Neuronal stem cell (in vitro differentiated cells): ENCODE data around the gene TSEN54. TPM values are rescaled to one million over a fixed set of nuclear protein-coding genes. Genes with fewer than 3 reads are reported as not detected.

Experiments used
- DNase-seq: peaks from one replicate; pipeline ENCODE4 v3.0.0-alpha.2; 2013; ENCODE audit warnings: low spot score
- H2AFZ ChIP-seq: one replicate; pipeline ENCODE4 v1.6.1; 2013; ENCODE audit warnings: mild to moderate bottlenecking, low read length, inconsistent platforms
- H2AK5ac ChIP-seq: 2 replicates; pipeline ENCODE4 v1.6.1; 2013; ENCODE audit warnings: low read depth, mild to moderate bottlenecking, inconsistent platforms, low read length, moderate library complexity, mixed read lengths
- H2BK120ac ChIP-seq: 2 replicates; pipeline ENCODE4 v1.6.1; 2013; ENCODE audit warnings: low read depth, mild to moderate bottlenecking, inconsistent platforms, low read length, moderate library complexity, mixed read lengths
- H2BK12ac ChIP-seq: one replicate; pipeline ENCODE4 v1.6.1; 2013; ENCODE audit warnings: low read length, inconsistent platforms
- H2BK15ac ChIP-seq: 2 replicates; pipeline ENCODE4 v1.6.1; 2013; ENCODE audit warnings: mild to moderate bottlenecking, low read length, inconsistent platforms, mixed read lengths
- H2BK5ac ChIP-seq: one replicate; pipeline ENCODE4 v1.6.1; 2013; ENCODE audit warnings: inconsistent platforms, mild to moderate bottlenecking, low read length, moderate library complexity
- H3K14ac ChIP-seq: one replicate; pipeline ENCODE4 v1.6.1; 2013; ENCODE audit warnings: low read length, inconsistent platforms
- H3K18ac ChIP-seq: 2 replicates; pipeline ENCODE4 v1.6.1; 2013; ENCODE audit warnings: low read length, inconsistent platforms
- H3K23ac ChIP-seq: 2 replicates; pipeline ENCODE4 v1.6.1; 2013; ENCODE audit warnings: low read depth, mild to moderate bottlenecking, mixed read lengths, low read length, inconsistent platforms; ENCODE audit not compliant: poor library complexity
- H3K27ac ChIP-seq: replicated peaks from 3 replicates; pipeline ENCODE4 v1.5.1; 2013; ENCODE audit warnings: low read length, inconsistent platforms
- H3K27me3 ChIP-seq, 3 experiments: 2 replicates each; pipeline ENCODE4 v1.6.1; 2013; ENCODE audit warnings: low read length in 3 of 3, mild to moderate bottlenecking in 2 of 3, inconsistent platforms in 1 of 3, low read depth in 1 of 3, mixed read lengths in 1 of 3, moderate library complexity in 1 of 3; ENCODE audit not compliant: control insufficient read depth in 3 of 3, insufficient read depth in 3 of 3
- H3K36me3 ChIP-seq, 2 donors: replicated peaks in 1 of 2; 2 replicates each; pipeline ENCODE4 v1.6.1; 2013; ENCODE audit warnings: low read length in 2 of 2; ENCODE audit not compliant: control insufficient read depth in 2 of 2, insufficient read depth in 2 of 2
- H3K4ac ChIP-seq: 2 replicates; pipeline ENCODE4 v1.6.1; 2013; ENCODE audit warnings: inconsistent platforms, mild to moderate bottlenecking, low read length, moderate library complexity
- H3K4me1 ChIP-seq, 2 donors: 1 replicate in 1 of 2; 2 replicates in 1 of 2; pipeline ENCODE4 v1.6.1; 2013; ENCODE audit warnings: low read length in 2 of 2, low read depth in 1 of 2; ENCODE audit not compliant: control insufficient read depth in 2 of 2, insufficient read depth in 1 of 2
- H3K4me2 ChIP-seq: one replicate; pipeline ENCODE4 v1.6.1; 2013; ENCODE audit warnings: mild to moderate bottlenecking, low read length, inconsistent platforms; ENCODE audit not compliant: insufficient read depth, poor library complexity, severe bottlenecking
- H3K4me3 ChIP-seq, 2 donors: 2 replicates each; pipeline ENCODE4 v1.5.1; 2013; ENCODE audit warnings: low read length in 2 of 2, mild to moderate bottlenecking in 2 of 2, inconsistent platforms in 1 of 2, moderate library complexity in 1 of 2
- H3K79me1 ChIP-seq: one replicate; pipeline ENCODE4 v1.6.1; 2013; ENCODE audit warnings: low read depth, mild to moderate bottlenecking, inconsistent platforms, low read length, moderate library complexity
- H3K9ac ChIP-seq: one replicate; pipeline ENCODE4 v1.6.1; 2013; ENCODE audit warnings: mild to moderate bottlenecking, low read depth, low read length, inconsistent platforms; ENCODE audit not compliant: poor library complexity
- H3K9me3 ChIP-seq, 2 donors: replicated peaks in 1 of 2; 2 replicates each; pipeline versions ENCODE3 to v1.6.1; 2013; ENCODE audit warnings: low read length in 2 of 2, mild to moderate bottlenecking in 2 of 2, inconsistent platforms in 1 of 2, low read depth in 1 of 2, mixed read lengths in 1 of 2, moderate library complexity in 1 of 2; ENCODE audit not compliant: control insufficient read depth in 2 of 2, insufficient read depth in 1 of 2
- H4K8ac ChIP-seq: one replicate; pipeline ENCODE4 v1.6.1; 2013; ENCODE audit warnings: low read depth, mild to moderate bottlenecking, inconsistent platforms, low read length, moderate library complexity
- H4K91ac ChIP-seq: one replicate; pipeline ENCODE4 v1.6.1; 2013; ENCODE audit warnings: low read length, low read depth, mild to moderate bottlenecking, inconsistent platforms; ENCODE audit not compliant: poor library complexity
- WGBS, 2 donors: extraction: QIAGEN DNeasy Blood & Tissue Kit; methylation state at CpG; one replicate each; pipeline ENCODE4 v1.1.7; 2013; ENCODE audit warnings: missing lambda C conversion rate in 2 of 2, mixed read lengths in 1 of 2; ENCODE audit not compliant: insufficient read length in 2 of 2, insufficient replicate concordance in 1 of 2; ENCODE audit errors: extremely low coverage in 2 of 2; 5-methylcytosine and 5-hydroxymethylcytosine counted together
- polyA plus RNA-seq, 2 experiments: library from polyadenylated mRNA; stranded (reverse); fragments of 200-250 nt; gene quantifications; one replicate each; pipeline ENCODE4 v1.2.3, GENCODE V29; 2013

The TSEN54 gene
- 21.2 TPM for polyA plus RNA-seq (2013, experiment 1 of 2)
- polyA plus RNA-seq (2013, experiment 2 of 2), result 24.0 TPM

GRCh38 chr17:75516255-75516618 is at the start of gene TSEN54:
Gene TSEN54 (plus strand): TSS chr17:75516528. CDS start chr17:75516561, 33 bp downstream.
- DNase-seq, result peak; percentile 79
- Histone ChIP-seq H2BK5ac (peak within 1 kb of the TSS; percentile 53), H3K27ac (peak within 1 kb of the TSS; percentile 41)

GRCh38 chr17:75468291-75468754 is 48.0 kb upstream of the TSEN54 start:
- H2AK5ac ChIP-seq, result no peak overlapping the region
- no peak overlapping the region for H2BK15ac ChIP-seq
- H2BK120ac ChIP-seq, result no peak overlapping the region
- H2BK12ac ChIP-seq, result no peak overlapping the region
- H3K4me2 ChIP-seq, result no peak overlapping the region
- no peak overlapping the region for H3K27ac ChIP-seq
- no peak for DNase-seq
- no CpG with 5 or more reads among the region's 8 CpGs for WGBS, 2 donors
- H3K18ac ChIP-seq, result no peak overlapping the region
- no peak overlapping the region for H2BK5ac ChIP-seq
- H3K36me3 ChIP-seq, result peaks cover 3 to 27% of the 10 kb centered on the region in 2 donors
- H3K79me1 ChIP-seq, result no peaks in the 10 kb centered on the region
- H3K14ac ChIP-seq, result no peak overlapping the region
- H3K9me3 ChIP-seq, result no peaks in the 10 kb centered on the region
- no peak overlapping the region for H2AFZ ChIP-seq
- no peak overlapping the region for H3K9ac ChIP-seq
- no peaks in the 10 kb centered on the region for H3K27me3 ChIP-seq
- H4K91ac ChIP-seq, result no peak overlapping the region
- no peaks in the 10 kb centered on the region for H3K4me1 ChIP-seq
- no peak overlapping the region for H3K23ac ChIP-seq
- no peak overlapping the region for H3K4me3 ChIP-seq
- no peak overlapping the region for H3K4ac ChIP-seq
- no peak overlapping the region for H4K8ac ChIP-seq

More at GRCh38 chr17:75516255-75516618, at the start of gene TSEN54:
- Histone ChIP-seq H3K79me1 (peaks cover 24% of the 10 kb centered on the region), H3K9me3 (no peaks in the 10 kb centered on the region), H3K14ac (no peak within 1 kb of the TSS), H3K4me2 (peak within 1 kb of the TSS; percentile 100), H3K4ac (no peak within 1 kb of the TSS), H3K27me3 (no peaks in the 10 kb centered on the region), H3K18ac (peak within 1 kb of the TSS; percentile 93), H2AFZ (peak within 1 kb of the TSS; percentile 99), H2BK15ac (no peak within 1 kb of the TSS), H2AK5ac (no peak within 1 kb of the TSS), H3K4me1 (peaks cover 12 to 18% of the 10 kb centered on the region in 2 donors), H3K4me3 (peak within 1 kb of the TSS; percentile 67 to 99), H3K23ac (peak within 1 kb of the TSS; percentile 91), H2BK120ac (no peak within 1 kb of the TSS), H2BK12ac (no peak within 1 kb of the TSS), H3K9ac (peak within 1 kb of the TSS; percentile 83), H4K8ac (no peak within 1 kb of the TSS), H4K91ac (no peak within 1 kb of the TSS), H3K36me3 (peaks cover 23 to 55% of the 10 kb centered on the region in 2 donors)
- WGBS, 2 donors, result no CpG with 5 or more reads among the region's 45 CpGs

- WGBS, 2 donors, result no CpG with 5 or more reads among the region's 13 CpGs
These were observed 47.5 kb upstream of the TSEN54 start for GRCh38 chr17:75468779-75469373.

GRCh38 chr17:75471207-75471606 is 45.1 kb upstream of the TSEN54 start:
- Histone ChIP-seq H3K36me3 (peaks cover 4 to 31% of the 10 kb centered on the region in 2 donors), H2BK5ac (no peak overlapping the region), H3K4me3 (no peak overlapping the region), H3K4me2 (no peak overlapping the region), H2BK120ac (no peak overlapping the region), H3K27me3 (no peaks in the 10 kb centered on the region), H2BK12ac (no peak overlapping the region), H4K8ac (no peak overlapping the region), H2BK15ac (no peak overlapping the region), H3K9ac (no peak overlapping the region), H2AFZ (no peak overlapping the region), H3K4ac (no peak overlapping the region), H3K27ac (no peak overlapping the region), H3K4me1 (peaks cover 17 to 18% of the 10 kb centered on the region in 2 donors), H2AK5ac (no peak overlapping the region), H3K18ac (no peak overlapping the region), H3K14ac (no peak overlapping the region), H3K9me3 (no peaks in the 10 kb centered on the region), H3K79me1 (no peaks in the 10 kb centered on the region), H3K23ac (no peak overlapping the region), H4K91ac (no peak overlapping the region)
- DNase-seq, result no peak
- WGBS, 2 donors, result no CpG with 5 or more reads among the region's 6 CpGs

More at GRCh38 chr17:75468779-75469373, 47.5 kb upstream of the TSEN54 start:
- Histone ChIP-seq H3K14ac (no peak overlapping the region), H3K4me3 (no peak overlapping the region), H2BK12ac (no peak overlapping the region), H2BK5ac (no peak overlapping the region), H3K23ac (no peak overlapping the region), H3K36me3 (peaks cover 4 to 31% of the 10 kb centered on the region in 2 donors), H3K9ac (no peak overlapping the region), H3K4ac (no peak overlapping the region), H3K27me3 (no peaks in the 10 kb centered on the region), H3K79me1 (no peaks in the 10 kb centered on the region), H2AK5ac (no peak overlapping the region), H2BK15ac (no peak overlapping the region), H4K8ac (no peak overlapping the region), H3K9me3 (no peaks in the 10 kb centered on the region), H2BK120ac (no peak overlapping the region), H3K27ac (no peak overlapping the region), H4K91ac (no peak overlapping the region), H3K4me2 (no peak overlapping the region), H2AFZ (no peak overlapping the region), H3K4me1 (no peaks in the 10 kb centered on the region), H3K18ac (peak overlapping the region; percentile 35)
- no peak for DNase-seq
